Transverse colon (tissue), 4 donors: ENCODE measurements around the gene STPG1. TPM values are rescaled to one million over a fixed set of nuclear protein-coding genes. Genes with fewer than 3 reads are reported as not detected.

Source experiments
- DNase-seq: peaks from one replicate; pipeline ENCODE4 v3.0.0-alpha.2; 2019
- H3K27ac ChIP-seq, 4 donors: fragments of 200-600 bp; sonication (generic); 2 replicates each; pipeline ENCODE4 v1.5.1; 2016 to 2018; ENCODE audit warnings: inconsistent platforms in 4 of 4
- H3K27me3 ChIP-seq: fragments of 200-600 bp; sonication (generic); 2 replicates; pipeline ENCODE4 v1.5.1; 2017; ENCODE audit warnings: inconsistent platforms
- H3K36me3 ChIP-seq, 4 donors: fragments of 200-600 bp; sonication (generic); 2 replicates each; pipeline ENCODE4 v1.5.1; 2017 to 2019; ENCODE audit warnings: inconsistent platforms in 4 of 4
- H3K4me1 ChIP-seq, 4 donors: fragments of 200-600 bp; sonication (generic); 2 replicates each; pipeline ENCODE4 v1.5.1; 2017 to 2020; ENCODE audit warnings: inconsistent platforms in 4 of 4
- H3K4me3 ChIP-seq, 4 donors: fragments of 200-600 bp; sonication (generic); 1 replicate in 1 of 4; 2 replicates in 3 of 4; pipeline versions ENCODE4 v1.5.1 to v1.6.1; 2017 to 2019; ENCODE audit warnings: inconsistent platforms in 4 of 4
- H3K9me3 ChIP-seq, 2 donors: fragments of 200-600 bp; sonication (generic); 2 replicates each; pipeline ENCODE4 v1.5.1; 2017 to 2019; ENCODE audit warnings: inconsistent platforms in 2 of 2
- CTCF ChIP-seq, 5 experiments: fragments of 200-600 bp in 3 of 5; fragments of 450-650 bp in 2 of 5; sonication (generic) in 3 of 5; IDR thresholded peaks; 1 replicate in 2 of 5; 2 replicates in 3 of 5; pipeline ENCODE4 v1.5.1; 2016 to 2017; ENCODE audit warnings: antibody characterized with exemption in 5 of 5, inconsistent platforms in 3 of 5, mild to moderate bottlenecking in 2 of 5, moderate library complexity in 1 of 5
- EP300 ChIP-seq: sonication (generic); formaldehyde crosslinking; IDR thresholded peaks from one replicate; pipeline ENCODE4 v1.6.1; 2017; ENCODE audit warnings: antibody characterized with exemption, low read depth
- POLR2A ChIP-seq: fragments of 450-650 bp; IDR thresholded peaks from one replicate; pipeline ENCODE4 v1.6.1; 2016; ENCODE audit warnings: antibody characterized with exemption, mild to moderate bottlenecking, moderate library complexity
- POLR2AphosphoS5 ChIP-seq, 3 donors: sonication (generic); formaldehyde crosslinking; IDR thresholded peaks; one replicate each; pipeline ENCODE4 v1.6.1; 2016; ENCODE audit warnings: antibody characterized with exemption in 3 of 3
- WGBS, 2 donors: methylation state at CpG; one replicate each; pipeline ENCODE4 v1.1.5; 2018; ENCODE audit warnings: low coverage in 1 of 2; 5-methylcytosine and 5-hydroxymethylcytosine counted together
- in situ Hi-C, 4 donors: fragments of 200-750 bp; cut with MboI; loops; one replicate each; pipeline versions ENCODE4 v1.15.0 to v1.15.1; 2017; ENCODE audit warnings: low sequenced_read_pairs in 3 of 4, low pct_ligation_motif_present in 1 of 4, low pct_unique_long_range_greater_than_20kb in 1 of 4
- intact Hi-C: fragments of 100-400 bp; cut with DNase I; formaldehyde crosslinking; loops from one replicate; pipeline ENCODE4 v1.15.1; 2023; ENCODE audit warnings: low total_unique reads
- total RNA-seq, 4 donors: library from RNA; depleted of rRNA; stranded (reverse); fragments of >200 nt; gene quantifications; one replicate each; pipeline ENCODE4 v1.1.0, GENCODE V29; 2016

Gene STPG1
- total RNA-seq, 4 donors from 2014 or later = 4.6 to 33.7 (median 23.3) TPM

- Histone ChIP-seq H3K4me3 (peak overlapping the region in 3 of 4 donors; percentile 54 to 68 (median 58)), H3K27me3 (no peaks in the 10 kb centered on the region), H3K4me1 (peaks cover 16 to 73% (median 54%) of the 10 kb centered on the region in 4 donors), H3K9me3 (no peaks in the 10 kb centered on the region), H3K27ac (peak overlapping the region; percentile 83 to 89 (median 86)), H3K36me3 (no peaks in the 10 kb centered on the region)
- TF ChIP-seq POLR2A = no peak
- no peak for TF ChIP-seq EP300
- TF ChIP-seq POLR2AphosphoS5 (IDR thresholded peaks at IDR 0.05) = no peak
- no peak for TF ChIP-seq CTCF (IDR thresholded peaks at IDR 0.05)
- no peak for DNase-seq
- WGBS, 2 donors = 26 to 57% methylated on average over 11 to 22 of the region's 22 CpGs
- in situ Hi-C loops (loop anchor here in 1 of 4 donors (10.0 kb wide), 1 partner anchor 170 kb away; no protein-coding TSS in a partner anchor), intact Hi-C loops (no loop called here)
These were observed 1.3 kb upstream of the STPG1 start for GRCh38 chr1:24414775-24415333.

- WGBS, 2 donors = 54% methylated on average over 1 of the region's 1 CpG; no CpG with 5 or more reads in 1 of the 2 donors
- H3K4me3 ChIP-seq = peak overlapping the region in 1 of 4 donors; percentile 77
- peak; percentile 61 for DNase-seq
- TF ChIP-seq EP300 = no peak
- peak in 1 of 3 donors; percentile 35 for TF ChIP-seq POLR2AphosphoS5 (IDR thresholded peaks at IDR 0.05)
- TF ChIP-seq CTCF (IDR thresholded peaks at IDR 0.05) = no peak
- TF ChIP-seq POLR2A = no peak
- intact Hi-C loops (no loop called here), in situ Hi-C loops (loop anchor here in 1 of 4 donors (10.0 kb wide), 1 partner anchor 172 kb away; no protein-coding TSS in a partner anchor)
- no peaks in the 10 kb centered on the region for H3K9me3 ChIP-seq
- peaks cover 13 to 50% (median 37%) of the 10 kb centered on the region in 4 donors for H3K4me1 ChIP-seq
- H3K27ac ChIP-seq = peak overlapping the region; percentile 83 to 89 (median 86)
- no peaks in the 10 kb centered on the region for H3K27me3 ChIP-seq
- H3K36me3 ChIP-seq = no peaks in the 10 kb centered on the region
These were observed 1.2 kb downstream of the STPG1 start for GRCh38 chr1:24412408-24412807.

GRCh38 chr1:24411963-24412362 is 1.6 kb downstream of the STPG1 start:
- 58% methylated on average over 5 to 6 of the region's 6 CpGs for WGBS, 2 donors
- Histone ChIP-seq H3K4me1 (peaks cover 10 to 46% (median 32%) of the 10 kb centered on the region in 4 donors), H3K27ac (peak overlapping the region; percentile 83 to 89 (median 86)), H3K27me3 (no peaks in the 10 kb centered on the region), H3K9me3 (no peaks in the 10 kb centered on the region), H3K4me3 (peak overlapping the region in 1 of 4 donors; percentile 77), H3K36me3 (no peaks in the 10 kb centered on the region)
- DNase-seq = no peak
- intact Hi-C loops = no loop called here
- in situ Hi-C loops = loop anchor here in 1 of 4 donors (10.0 kb wide), 1 partner anchor 173 kb away; no protein-coding TSS in a partner anchor
- TF ChIP-seq POLR2AphosphoS5 (IDR thresholded peaks at IDR 0.05) (no peak), POLR2A (no peak), EP300 (no peak), CTCF (IDR thresholded peaks at IDR 0.05) (no peak)

GRCh38 chr1:24410750-24411149 is 2.8 kb downstream of the STPG1 start:
- intact Hi-C loops (no loop called here), in situ Hi-C loops (loop anchor here in 1 of 4 donors (10.0 kb wide), 1 partner anchor 174 kb away; no protein-coding TSS in a partner anchor)
- H3K36me3 ChIP-seq = no peaks in the 10 kb centered on the region
- no peaks in the 10 kb centered on the region for H3K27me3 ChIP-seq
- TF ChIP-seq CTCF (IDR thresholded peaks at IDR 0.05) = no peak
- TF ChIP-seq POLR2AphosphoS5 (IDR thresholded peaks at IDR 0.05) = peak in 2 of 3 donors; percentile 35 to 48
- TF ChIP-seq POLR2A = no peak
- H3K27ac ChIP-seq = peak overlapping the region in 2 of 4 donors; percentile 83 to 87
- WGBS, 2 donors = 72 to 89% methylated on average over 3 to 7 of the region's 7 CpGs
- peaks cover 4 to 39% (median 22%) of the 10 kb centered on the region in 4 donors for H3K4me1 ChIP-seq
- DNase-seq = no peak
- H3K4me3 ChIP-seq = no peak overlapping the region
- H3K9me3 ChIP-seq = no peaks in the 10 kb centered on the region
